KMS-11 (cell line): Measurements from ENCODE around the gene LIN7B.

Experiments
- H2AFZ ChIP-seq: fragments of 200-600 bp; sonication (generic); 2 replicates; pipeline ENCODE4 v1.6.1; 2016; ENCODE audit warnings: antibody characterized with exemption, mixed run types, low read depth
- H3K27ac ChIP-seq: fragments of 200-600 bp; sonication (generic); 2 replicates; pipeline ENCODE4 v1.6.1; 2016; ENCODE audit warnings: mild to moderate bottlenecking, mixed run types
- H3K27me3 ChIP-seq: fragments of 200-600 bp; sonication (generic); 2 replicates; pipeline ENCODE4 v1.6.1; 2017; ENCODE audit warnings: mild to moderate bottlenecking, low read depth, mixed run types, moderate library complexity; ENCODE audit not compliant: insufficient read depth
- H3K36me3 ChIP-seq: fragments of 200-600 bp; sonication (generic); 2 replicates; pipeline ENCODE4 v1.6.1; 2017; ENCODE audit warnings: mild to moderate bottlenecking, mixed run types; ENCODE audit not compliant: insufficient read depth
- H3K4me1 ChIP-seq: fragments of 200-600 bp; sonication (generic); 2 replicates; pipeline ENCODE4 v1.6.1; 2016; ENCODE audit warnings: mild to moderate bottlenecking, low read depth, mixed run types; ENCODE audit not compliant: poor library complexity, severe bottlenecking
- H3K4me2 ChIP-seq: fragments of 200-600 bp; sonication (generic); 2 replicates; pipeline ENCODE4 v1.7.0; 2016; ENCODE audit warnings: mild to moderate bottlenecking, mixed run types
- H3K4me3 ChIP-seq: fragments of 200-600 bp; sonication (generic); IDR thresholded peaks from 2 replicates; pipeline ENCODE4 v1.6.1; 2017; ENCODE audit warnings: low read depth, low read length, mixed read lengths; ENCODE audit not compliant: insufficient read depth
- H3K79me2 ChIP-seq: fragments of 200-600 bp; sonication (generic); 2 replicates; pipeline ENCODE4 v1.6.1; 2016; ENCODE audit warnings: low read depth, mixed run types; ENCODE audit not compliant: insufficient read depth
- H3K9ac ChIP-seq: fragments of 200-600 bp; sonication (generic); 2 replicates; pipeline ENCODE4 v1.6.1; 2016; ENCODE audit warnings: mild to moderate bottlenecking, mixed run types
- H4K20me1 ChIP-seq: fragments of 200-600 bp; sonication (generic); 2 replicates; pipeline ENCODE4 v1.6.1; 2016; ENCODE audit warnings: mild to moderate bottlenecking, mixed run types; ENCODE audit not compliant: insufficient read depth
- CTCF ChIP-seq: fragments of 200-600 bp; sonication (generic); conservative IDR thresholded peaks from 2 replicates; pipeline ENCODE4 v1.6.1; 2017; ENCODE audit warnings: low read depth, mild to moderate bottlenecking, antibody characterized with exemption, low read length, moderate library complexity, mixed read lengths

Gene LIN7B

GRCh38 chr19:49113762-49114629 lies at the start of gene LIN7B:
Gene LIN7B (plus strand): TSS chr19:49114370. CDS start chr19:49114405, 35 bp downstream.
- TF ChIP-seq CTCF = peak; percentile 46; the same call in 1 of the 2 replicates
- Histone ChIP-seq H3K4me2 (peak within 1 kb of the TSS; percentile 99), H3K79me2 (no peaks in the 10 kb centered on the region), H3K27ac (no peak within 1 kb of the TSS), H3K27me3 (no peaks in the 10 kb centered on the region), H3K4me3 (no peak within 1 kb of the TSS), H3K4me1 (peaks cover 18% of the 10 kb centered on the region), H3K36me3 (no peaks in the 10 kb centered on the region), H2AFZ (peak within 1 kb of the TSS; percentile 99), H4K20me1 (no peaks in the 10 kb centered on the region), H3K9ac (no peak within 1 kb of the TSS)

DNA sequence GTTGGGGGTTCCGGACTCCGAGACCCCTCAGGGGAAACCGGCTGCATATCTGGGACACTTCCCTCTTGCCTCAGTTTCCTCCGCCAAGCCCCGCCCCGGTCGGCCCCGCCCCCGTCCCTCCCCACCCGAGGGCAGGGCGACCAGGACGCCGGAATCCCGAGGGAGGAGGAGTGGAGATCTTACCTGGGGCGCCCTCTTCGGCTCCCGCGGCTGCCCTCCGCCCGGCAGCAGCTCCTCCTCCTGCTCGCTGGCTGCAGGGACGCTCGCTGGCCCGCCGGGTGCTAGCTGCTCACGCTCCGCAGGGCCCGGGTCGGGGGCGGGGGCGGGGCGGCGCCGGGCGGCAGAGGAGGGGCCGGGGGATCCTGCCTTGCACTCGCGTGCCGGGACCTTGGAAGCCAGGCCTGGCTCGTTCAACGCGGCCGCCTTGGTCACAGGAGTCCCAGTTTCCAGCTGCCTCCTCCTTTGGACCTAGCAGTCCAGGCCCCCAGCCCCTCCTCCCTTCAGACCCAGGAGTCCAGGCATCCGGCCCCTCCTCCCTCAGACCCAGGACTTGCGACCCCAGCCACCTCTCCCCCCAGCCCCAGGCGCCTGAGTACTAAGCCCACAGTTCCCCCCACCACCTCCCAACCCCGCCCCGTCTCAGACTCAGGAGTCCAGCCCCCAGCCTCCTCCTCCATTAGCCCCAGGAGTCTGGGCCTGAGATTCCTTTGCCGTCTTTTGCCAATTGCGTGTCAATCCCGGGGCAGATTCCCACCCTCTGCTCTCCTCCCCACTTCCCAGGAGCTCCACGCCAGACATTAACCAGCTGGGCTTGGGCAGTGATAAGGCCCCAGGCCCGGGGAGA lies 49.2 kb upstream of the LIN7B start, which contains the start of gene NTF4:
NTF4 (minus strand) TSS at position 51 of the 844 bp plus-strand sequence. CDS start 2,821 bp downstream, outside the sequence.
- H4K20me1 ChIP-seq = no peaks in the 10 kb centered on the region
- no peaks in the 10 kb centered on the region for H3K36me3 ChIP-seq
- no peak for TF ChIP-seq CTCF
- H3K27ac ChIP-seq = no peak within 1 kb of the TSS
- peaks cover 94% of the 10 kb centered on the region for H3K27me3 ChIP-seq
- no peak within 1 kb of the TSS for H3K9ac ChIP-seq
- H3K4me3 ChIP-seq = no peak within 1 kb of the TSS
- H3K4me1 ChIP-seq = no peaks in the 10 kb centered on the region
- H3K79me2 ChIP-seq = no peaks in the 10 kb centered on the region
- H3K4me2 ChIP-seq = no peak within 1 kb of the TSS
- H2AFZ ChIP-seq = no peak within 1 kb of the TSS

GRCh38 chr19:49065905-49066512 lies 48.2 kb upstream of the LIN7B start:
- Histone ChIP-seq H3K27ac (no peak overlapping the region), H3K36me3 (no peaks in the 10 kb centered on the region), H3K4me3 (no peak overlapping the region), H4K20me1 (no peaks in the 10 kb centered on the region), H3K79me2 (no peaks in the 10 kb centered on the region), H3K4me1 (no peaks in the 10 kb centered on the region), H3K27me3 (peaks cover 92% of the 10 kb centered on the region), H2AFZ (no peak overlapping the region), H3K4me2 (no peak overlapping the region), H3K9ac (no peak overlapping the region)
- TF ChIP-seq CTCF = no peak

DNA sequence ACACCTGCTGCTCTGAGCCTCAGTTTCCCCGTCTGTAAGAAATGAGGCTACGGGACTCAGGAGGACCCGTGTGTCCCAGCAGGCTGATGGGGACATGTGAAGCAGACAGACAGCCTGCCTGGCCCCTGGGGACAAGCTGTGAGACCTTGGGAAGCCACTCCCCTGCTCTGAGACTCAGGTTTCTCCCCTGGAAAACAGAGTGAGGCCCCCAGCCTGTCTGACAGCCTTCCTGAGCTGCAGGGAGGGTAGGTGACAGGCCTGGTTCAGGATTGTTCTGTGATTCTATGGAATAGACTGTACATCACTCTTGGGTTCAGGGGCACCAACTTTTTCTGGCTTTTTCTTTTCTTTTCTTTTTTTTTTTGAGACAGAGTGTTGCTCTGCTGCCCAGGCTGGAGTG lies 46.6 kb upstream of the LIN7B start:
- no peak overlapping the region for H2AFZ ChIP-seq
- no peaks in the 10 kb centered on the region for H4K20me1 ChIP-seq
- H3K4me2 ChIP-seq = no peak overlapping the region
- no peaks in the 10 kb centered on the region for H3K36me3 ChIP-seq
- no peak overlapping the region for H3K27ac ChIP-seq
- no peak overlapping the region for H3K4me3 ChIP-seq
- no peak overlapping the region for H3K9ac ChIP-seq
- H3K27me3 ChIP-seq = peaks cover 84% of the 10 kb centered on the region
- no peaks in the 10 kb centered on the region for H3K79me2 ChIP-seq
- TF ChIP-seq CTCF = no peak
- no peaks in the 10 kb centered on the region for H3K4me1 ChIP-seq
